CD4-positive, alpha-beta T cell treated with Interleukin-4 for 4 hours (primary cell): ENCODE results near the gene FOXO3.
"Not testable (repeated sequence)": the region's sequence is repeated elsewhere in the genome, so short reads cannot be mapped to it uniquely, and the experiment has no call there.

ENCODE experiments used
- DNase-seq: peaks from one replicate; pipeline ENCODE4 v3.0.0-alpha.2; 2020

The FOXO3 gene

DNA sequence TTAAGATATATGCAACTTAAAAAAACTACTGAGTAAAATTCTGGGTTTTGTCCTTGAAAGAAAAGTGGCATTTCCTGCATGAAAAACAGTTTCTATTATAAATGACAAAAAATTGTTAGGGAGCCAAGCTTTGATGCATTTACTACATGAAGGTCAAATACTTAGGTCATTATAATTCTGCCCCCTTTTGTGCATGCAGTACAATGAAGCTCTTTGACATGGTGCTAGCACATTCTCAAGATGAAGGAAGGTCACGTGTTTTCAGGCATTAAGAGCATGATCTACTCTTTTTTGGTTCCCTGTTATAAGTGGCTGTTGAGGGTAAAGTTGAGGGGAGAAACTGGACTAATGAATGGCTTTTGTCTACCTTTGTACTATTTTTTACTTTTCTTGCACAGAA, 72.7 kb downstream of the FOXO3 start:
- DNase-seq = no peak

DNA sequence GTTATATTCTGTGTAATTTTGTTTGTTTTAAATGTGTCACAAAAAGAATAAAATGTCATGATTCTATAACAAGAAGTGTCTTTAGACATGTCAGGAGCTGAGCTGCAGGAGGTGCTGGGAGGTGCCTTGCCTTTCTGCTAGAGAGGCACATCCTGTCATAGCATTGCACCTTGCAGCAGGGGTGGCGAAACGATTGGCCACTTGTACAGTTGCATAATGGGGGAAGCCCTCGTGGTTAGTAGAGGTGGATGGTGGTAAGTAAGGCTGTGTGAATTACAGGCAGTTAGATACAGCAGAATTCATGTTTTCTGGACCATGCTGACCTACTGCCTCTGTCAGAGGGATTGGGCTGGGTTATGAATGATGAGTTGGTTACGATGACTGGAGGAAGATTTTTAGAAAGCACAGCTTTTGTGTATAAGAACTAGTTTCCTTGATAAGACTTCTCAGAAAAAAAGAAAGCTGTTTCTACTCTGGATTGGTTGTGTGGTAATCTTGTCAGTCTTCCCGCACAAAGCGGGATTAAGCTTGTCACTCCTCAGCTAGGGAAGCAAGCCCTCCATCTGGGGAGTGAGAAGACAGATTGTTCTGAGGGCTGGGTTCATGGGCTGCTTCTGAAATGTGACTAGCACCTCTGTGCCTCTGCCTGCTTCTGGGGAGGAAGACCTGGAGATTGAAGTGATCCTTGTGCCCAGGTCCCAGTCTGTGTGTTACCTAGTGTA, 74.9 kb downstream of the FOXO3 start:
- DNase-seq = peak; percentile 39

DNA sequence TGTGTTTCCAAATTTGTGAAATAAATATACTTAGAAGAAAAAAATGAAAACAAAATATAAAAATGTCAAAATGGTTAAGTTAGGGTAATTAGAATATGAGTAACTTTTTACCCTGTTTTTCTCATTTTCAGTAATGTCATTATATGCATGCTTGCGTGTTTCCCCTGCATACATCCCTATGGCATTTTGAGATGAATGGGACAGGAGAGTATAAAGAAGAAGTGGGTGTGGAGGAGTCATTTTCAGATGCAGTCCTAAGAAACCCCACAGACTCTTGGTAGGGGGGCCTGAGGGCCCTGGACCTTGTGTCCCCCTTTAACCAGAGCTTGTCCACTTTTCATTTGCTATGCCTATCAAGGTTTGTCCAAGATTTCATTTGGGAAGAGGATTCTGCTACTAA, 77.2 kb downstream of the FOXO3 start:
- DNase-seq = no peak

DNA sequence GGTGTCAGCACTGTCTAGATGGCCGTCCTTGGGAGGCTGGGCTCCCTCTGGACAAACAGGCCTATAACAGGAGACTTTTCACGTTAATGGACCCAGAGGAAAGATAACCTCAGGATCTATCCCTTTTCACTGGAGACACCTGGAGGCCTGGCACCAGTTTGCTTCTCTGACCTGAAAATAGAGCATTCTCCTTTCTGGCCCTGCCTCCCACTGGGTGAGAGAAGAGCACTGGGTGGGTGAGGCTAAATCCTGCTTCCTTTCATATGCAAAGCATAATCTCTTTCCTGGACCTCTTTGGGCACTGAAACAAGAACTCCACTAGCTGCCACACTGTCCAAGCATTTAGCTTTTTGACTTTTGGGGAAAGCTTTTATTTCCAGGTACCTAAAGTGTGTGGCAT, 78.3 kb downstream of the FOXO3 start:
- DNase-seq = no peak

DNA sequence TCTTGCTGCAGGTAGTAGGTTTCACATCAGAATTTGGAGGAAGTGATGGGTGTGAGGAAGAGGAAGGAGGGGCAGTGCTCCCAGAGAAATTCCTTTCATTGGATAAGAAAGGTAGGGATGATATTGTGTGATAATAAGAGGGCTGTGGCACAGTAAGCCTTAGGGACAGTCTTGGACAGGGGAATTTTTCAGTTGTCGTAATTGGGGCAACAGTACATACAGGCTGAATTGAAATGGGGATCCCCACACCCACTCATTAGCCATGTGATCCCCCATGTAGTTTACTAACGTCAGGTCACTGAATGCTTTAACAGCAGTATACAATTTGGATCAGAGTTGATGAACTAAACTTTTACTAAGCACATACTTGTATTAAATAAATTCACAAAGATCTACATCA, 79.4 kb downstream of the FOXO3 start:
- DNase-seq = no peak

DNA sequence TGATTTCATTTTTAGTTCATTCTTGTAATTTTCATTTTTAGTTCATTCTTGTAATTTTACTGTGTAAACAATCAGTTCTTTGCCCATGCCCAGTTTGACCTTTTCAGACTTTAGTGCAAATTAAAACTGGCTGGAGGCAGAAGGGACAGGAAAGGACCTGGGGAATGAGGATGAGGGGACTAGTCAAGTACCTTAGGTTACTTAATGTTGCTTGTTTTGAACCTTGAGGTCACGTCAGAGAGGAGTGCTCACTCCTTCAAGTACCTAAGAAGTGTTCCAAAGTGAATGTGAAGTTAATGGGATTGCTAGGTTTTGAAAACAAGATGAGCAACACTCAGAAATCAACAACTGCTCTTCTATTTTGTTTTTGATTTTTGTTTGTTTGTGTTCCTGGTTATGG, 82.5 kb downstream of the FOXO3 start:
- DNase-seq = no peak

DNA sequence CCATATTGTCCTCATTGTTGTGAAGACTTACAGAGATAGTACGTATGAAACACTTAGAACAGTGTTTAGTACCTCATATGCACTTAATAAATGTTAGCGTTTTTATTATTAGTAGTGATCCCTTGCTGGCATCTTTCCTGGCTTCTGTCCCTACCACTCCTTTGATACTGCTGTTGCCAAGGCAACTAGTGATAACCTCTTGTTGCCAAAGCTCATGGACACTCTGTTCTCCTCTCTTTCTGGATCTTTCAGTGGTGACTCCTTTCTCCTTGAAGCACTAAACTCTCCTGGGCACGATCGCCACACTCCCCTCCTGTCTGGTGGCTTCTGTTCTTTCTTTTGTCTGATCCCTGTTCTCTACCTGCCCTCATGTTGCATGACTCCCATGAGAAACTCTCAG, 83.5 kb downstream of the FOXO3 start:
- no peak for DNase-seq

DNA sequence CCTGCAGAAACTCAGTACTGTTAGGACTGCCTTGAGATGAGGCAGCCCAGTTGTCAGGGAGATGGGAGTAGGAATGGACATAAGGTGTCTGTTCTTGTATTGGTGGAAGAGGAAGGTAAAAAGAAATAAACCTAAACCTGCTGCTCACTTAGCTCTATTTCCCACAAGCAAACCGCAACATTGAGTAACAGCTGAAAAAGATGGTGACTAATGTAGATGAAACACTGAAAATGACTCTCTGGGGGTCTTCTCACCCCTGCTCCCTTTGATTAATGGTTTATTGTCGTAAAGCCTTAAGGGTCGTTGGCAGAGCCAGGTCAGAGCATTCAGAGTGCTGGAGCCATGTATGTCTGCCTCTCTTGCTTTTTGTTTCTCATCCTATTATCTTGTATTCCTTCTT, 87.5 kb downstream of the FOXO3 start:
- DNase-seq = no peak

DNA sequence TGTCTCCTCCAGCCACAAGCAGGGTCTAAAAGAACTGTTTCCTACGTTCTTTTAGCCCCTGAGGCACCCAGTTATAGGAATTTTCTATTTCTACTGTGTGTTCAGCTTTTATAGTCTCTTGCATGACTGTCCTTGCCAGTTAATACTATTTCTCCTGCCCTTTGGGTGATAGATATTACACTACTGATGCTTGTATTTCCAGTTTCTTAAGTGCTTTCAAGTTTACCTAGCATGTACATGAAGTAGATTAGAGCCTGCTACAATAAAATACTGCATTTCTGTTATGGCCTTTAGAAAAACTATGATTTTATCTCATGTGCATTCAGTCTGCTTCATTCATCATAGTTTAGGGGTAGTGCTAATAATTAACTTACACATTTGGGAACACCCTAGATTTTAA, 89.6 kb downstream of the FOXO3 start:
- DNase-seq = no peak

DNA sequence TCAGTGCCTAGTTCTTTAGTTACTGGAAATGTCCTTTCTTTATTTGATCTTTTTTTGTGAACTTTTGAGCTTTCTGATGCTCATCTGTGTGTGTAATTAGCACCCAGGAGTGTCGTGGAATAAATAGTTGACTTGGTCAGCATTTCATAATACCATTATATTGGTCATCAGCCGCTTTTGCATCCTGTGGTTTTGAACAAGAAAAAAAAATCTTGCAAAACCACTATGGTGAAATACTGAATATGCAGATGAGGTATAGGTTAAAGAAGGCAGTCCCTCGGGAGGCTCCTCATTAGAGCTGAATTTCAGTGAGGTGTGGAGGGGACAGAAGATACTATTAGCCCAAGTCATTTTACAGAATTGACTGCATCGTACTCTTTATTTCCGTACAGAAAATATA, 90.1 kb downstream of the FOXO3 start:
- no peak for DNase-seq

DNA sequence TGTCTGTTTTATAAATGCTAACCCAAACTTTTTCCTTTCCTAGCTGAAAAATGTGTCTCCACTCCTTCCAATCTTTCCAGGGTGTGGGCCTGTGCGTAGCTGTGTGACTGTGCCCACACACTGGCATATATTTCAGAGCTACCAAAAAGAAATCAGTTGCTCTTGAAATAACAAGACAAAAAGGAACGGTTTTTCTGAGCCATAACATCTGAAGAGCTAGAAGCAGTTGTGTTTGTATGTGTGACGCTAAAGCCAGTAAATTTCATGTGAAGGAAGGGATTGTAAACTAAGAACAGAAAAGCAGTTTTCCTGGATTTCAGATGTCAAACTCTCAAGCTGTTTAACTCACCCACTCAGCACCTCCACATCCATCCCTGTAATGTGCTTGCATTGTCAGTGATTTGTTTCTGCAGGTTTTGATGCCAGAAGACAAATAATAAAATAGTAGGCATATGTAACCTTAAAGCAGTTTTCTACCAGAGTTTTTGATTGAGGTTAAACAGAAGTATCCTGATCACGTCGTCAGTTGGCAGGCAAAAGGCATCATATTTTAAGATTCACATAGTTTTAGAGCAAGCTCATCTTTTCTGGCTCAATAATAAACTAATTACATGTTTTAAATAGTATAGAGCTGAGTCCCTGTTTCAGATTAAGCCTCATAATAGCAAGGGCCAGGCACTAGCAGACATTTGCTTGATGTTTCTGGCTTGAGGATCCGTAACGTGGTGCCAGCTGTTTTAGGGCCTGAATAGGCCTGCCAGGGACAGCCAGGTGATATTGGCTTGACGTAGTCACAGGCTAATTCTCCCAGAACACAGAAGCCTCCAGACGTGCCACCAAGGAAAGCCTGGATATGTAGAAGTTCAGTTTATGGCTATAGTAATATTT, 90.9 kb downstream of the FOXO3 start:
- no peak for DNase-seq

DNA sequence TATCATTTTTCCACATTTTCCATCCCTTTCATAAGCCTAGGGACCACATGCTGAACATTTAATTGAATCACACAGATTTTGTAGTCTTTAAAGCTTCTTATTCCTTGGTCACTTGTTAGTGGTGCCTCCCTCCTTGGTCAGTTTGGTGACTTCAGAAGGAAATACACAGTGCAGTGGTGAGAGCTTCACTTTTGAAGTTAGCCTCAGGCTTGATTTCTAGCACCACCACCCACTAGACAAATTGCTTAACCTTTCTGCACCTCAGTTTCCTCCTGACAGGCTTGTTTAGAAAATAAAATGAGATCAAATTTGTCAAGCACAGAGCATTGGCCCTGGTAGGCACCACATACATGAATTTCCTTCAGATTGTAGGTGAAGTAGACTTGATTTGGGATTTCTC, 91.7 kb downstream of the FOXO3 start:
- no peak for DNase-seq

DNA sequence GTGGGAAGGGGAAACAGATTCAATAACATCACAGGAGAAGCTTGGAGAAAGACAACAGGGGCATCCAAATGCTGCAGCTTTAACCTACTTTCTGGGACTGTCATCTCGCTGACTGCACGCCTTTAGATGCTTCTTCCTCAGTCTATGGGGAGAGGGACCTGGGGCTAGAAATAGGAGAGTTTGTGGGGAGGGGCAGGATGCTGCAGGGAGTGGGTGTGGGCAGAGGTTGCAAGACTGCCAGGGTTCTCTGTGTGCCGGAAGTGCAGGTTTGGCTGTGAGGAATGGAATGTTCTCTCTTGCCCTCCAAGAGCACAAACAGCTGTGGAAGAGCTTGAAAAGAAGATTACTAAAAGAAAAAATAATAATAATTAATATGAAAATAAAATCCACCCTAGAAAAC, 93.2 kb downstream of the FOXO3 start:
- DNase-seq = no peak

DNA sequence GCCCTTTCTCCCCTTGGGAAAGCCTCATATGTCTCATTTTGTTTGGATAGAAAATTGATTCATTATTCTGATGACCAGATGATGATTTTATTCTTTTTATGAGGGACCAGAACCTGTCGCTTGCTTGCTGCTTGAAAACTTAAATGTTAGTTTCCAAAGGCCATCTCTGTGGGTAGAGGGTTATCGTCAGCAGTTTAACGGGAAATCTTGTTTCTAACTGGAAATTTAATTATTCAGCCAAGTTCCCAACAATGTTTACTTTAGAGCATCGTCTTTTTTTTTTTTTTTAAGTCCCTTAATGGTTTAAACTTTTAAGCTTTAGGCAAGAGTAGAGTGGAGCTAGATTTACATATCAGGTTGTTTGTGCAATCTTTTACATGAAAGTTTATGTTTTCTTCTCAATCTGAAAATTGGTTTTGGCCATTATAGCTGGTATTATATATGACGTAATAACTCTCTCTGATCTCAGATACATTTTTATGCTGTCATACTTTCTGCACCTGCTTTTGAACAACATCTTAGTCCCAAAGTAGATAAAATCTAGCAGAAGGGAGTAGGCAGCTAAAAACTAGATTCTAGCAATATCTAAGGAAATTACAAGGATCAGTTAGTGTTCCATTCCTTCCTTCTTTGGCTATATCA, 93.9 kb downstream of the FOXO3 start:
- no peak for DNase-seq

DNA sequence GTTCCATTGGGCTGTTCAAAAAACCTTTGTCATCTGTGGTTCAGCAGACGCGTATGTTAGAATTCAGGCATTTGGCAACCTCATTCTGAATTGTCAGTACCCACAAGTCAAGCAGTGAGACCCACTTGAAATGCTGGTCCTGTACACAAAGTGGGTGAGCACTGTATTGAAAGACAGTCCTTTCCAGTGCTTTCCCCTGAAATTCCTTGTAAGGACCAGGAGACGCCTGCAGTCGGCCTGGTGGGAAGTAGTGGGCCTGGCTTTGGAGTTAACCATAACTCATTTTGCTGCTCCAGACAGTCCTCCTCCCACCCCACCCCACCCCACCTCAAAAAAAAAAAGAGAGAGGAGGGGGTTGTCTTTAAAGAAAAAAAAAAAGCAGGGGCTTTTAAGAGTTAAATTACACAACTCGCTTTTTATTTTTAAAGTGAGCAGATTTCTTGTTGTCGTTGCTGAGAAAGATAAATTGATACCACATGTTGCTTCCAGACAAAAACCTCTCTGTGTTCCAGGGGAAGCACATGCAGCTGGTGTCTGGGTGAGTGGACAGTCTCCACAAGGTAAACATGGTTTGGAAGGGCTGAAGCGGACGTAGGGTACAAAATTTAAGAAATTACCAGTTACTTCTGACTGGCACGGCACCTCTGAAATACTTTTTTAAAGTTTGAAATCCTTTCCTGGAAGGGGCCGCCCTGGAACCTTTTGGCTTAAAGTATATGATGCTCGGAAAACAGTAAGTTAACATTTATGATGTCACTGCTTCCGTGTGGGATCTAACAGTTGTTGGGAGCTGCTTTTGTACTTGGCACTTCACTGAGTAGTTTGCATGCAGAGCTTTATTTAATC, 95.3 kb downstream of the FOXO3 start:
- DNase-seq = no peak

DNA sequence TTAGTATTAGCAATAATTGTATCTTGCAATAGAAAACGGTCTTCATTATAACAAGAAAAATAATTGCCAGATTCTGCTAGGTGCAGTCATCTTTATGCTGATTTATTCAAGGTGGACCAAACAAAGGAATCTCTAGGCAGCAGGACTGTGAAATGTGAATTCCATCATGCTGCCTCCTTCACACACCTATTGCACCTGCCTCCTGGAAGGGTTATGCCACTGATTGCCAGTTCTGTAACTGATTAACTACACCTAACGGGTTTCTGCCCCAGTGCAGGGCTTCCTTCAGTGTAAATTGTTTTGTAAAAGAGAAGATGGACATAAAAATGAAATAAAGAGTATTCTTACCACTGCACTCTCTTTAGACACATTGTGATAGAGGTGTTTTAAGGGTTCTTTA, 96.1 kb downstream of the FOXO3 start:
- DNase-seq = no peak

DNA sequence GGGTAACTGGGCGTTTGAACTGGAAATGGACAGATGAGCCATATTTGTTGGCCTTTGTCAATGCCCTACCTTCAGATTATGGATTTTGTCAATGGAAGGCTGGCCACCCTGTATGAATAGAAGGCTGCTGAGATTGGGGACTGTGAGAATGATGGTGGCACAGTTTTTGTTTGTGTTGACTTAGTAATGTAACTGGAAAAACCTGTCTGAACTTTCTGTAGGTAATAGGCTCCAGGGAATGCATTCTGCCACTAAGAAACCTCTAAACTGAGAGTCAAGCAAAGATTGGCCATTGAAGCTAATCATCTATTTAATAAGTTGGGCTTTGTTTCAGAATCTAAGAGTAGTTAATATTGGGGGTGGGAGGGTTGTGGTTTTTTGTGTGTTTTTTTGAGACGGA, 97.5 kb downstream of the FOXO3 start:
- no peak for DNase-seq

DNA sequence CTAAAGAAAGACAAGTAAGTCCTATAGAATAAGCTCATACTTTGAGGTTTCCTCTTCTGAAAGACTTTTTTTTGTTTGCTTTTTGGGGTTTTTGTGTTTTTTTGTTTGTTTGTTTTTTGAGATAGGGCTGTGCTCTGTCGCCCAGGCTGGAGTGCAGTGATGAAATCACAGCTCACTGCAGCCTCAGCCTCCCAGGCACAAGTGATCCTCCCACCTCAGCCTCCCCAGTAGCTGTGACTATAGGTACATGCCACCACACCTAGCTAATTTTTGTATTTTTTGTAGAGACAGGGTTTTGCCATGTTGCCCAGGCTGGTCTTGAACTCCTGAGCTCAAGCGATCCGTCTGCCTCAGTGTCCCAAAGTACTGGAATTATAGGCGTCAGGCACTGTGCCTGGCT, 98.1 kb downstream of the FOXO3 start:
- not testable (repeated sequence) for DNase-seq

DNA sequence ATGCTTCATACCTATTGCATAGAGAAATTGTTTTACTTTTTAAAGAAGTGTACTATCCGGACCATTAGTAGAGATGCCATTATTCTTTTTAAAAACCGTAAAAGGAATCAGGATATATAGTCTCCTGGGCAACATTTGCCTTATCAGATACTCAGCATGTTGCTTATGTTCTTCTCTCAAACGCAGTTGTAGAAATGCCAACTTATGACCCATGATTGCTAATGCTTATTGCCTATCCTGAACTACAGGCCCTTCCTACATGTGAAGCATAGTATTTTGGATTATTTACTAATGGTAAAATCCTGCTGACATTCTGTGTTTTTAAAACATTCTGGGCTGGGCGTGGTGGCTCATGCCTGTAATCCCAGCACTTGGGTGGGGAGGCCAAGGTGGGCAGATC, 99.5 kb downstream of the FOXO3 start:
- no peak for DNase-seq

DNA sequence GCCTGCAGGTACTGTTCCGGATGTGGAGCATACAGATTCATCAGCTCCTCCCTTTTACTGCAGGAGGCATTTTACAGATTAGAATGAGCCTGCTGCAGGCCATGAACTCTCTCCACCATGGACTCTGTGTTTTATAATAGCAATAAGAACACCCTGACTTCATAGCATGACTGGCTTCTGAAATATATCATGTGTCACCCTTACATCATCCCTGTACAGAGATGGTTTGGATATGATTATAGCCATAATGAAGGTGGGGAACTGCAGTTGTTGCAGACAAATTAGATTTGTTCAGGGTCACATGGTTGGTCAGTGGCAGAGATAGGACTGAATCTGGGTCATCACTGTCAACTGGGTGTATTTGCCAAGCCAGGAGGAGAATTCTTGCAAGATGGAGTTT, 100.7 kb downstream of the FOXO3 start:
- no peak for DNase-seq

DNA sequence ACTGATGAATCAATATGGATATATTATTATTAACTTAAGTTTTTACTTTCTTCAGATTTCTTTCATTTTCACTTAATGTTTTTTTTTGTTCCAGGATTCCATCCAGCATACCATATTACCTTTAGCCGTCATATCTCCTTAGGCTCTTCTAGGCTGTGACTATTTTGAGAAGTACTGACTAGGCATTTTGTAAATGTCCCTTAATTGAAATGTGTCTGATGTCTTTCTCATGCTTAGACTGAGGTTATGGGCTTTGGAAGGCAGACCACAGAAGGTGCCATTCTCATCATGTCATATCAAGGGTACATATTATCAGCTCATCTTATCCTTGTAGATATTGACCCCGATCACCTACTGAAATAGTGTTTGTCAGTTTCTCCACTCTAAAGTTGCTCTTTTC, 101.3 kb downstream of the FOXO3 start:
- DNase-seq = no peak

DNA sequence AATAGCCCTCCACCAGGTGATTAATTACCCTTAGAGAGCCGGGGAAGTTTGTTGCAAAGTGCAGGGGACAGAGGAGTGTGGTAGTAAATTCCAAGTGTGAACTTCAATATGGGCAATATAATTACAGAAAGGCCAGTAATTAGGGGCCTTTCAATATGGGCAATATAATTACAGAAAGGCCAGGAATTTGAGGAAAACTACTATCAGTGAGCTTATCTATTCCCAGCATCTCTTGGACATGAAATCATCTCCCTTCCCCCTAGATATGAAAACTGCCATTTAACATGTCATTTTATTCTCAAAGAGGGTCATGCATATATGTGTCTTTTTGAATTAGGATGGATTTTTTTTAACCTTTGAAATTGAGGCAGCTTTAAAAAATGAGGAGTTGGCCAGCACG, 102.0 kb downstream of the FOXO3 start:
- DNase-seq = no peak

DNA sequence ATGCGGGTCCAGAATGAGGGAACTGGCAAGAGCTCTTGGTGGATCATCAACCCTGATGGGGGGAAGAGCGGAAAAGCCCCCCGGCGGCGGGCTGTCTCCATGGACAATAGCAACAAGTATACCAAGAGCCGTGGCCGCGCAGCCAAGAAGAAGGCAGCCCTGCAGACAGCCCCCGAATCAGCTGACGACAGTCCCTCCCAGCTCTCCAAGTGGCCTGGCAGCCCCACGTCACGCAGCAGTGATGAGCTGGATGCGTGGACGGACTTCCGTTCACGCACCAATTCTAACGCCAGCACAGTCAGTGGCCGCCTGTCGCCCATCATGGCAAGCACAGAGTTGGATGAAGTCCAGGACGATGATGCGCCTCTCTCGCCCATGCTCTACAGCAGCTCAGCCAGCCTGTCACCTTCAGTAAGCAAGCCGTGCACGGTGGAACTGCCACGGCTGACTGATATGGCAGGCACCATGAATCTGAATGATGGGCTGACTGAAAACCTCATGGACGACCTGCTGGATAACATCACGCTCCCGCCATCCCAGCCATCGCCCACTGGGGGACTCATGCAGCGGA, 102.9 kb downstream of the FOXO3 start:
- not testable (repeated sequence) for DNase-seq
